Measurements from ENCODE around the gene DCAF5.

DCAF5 gene

DNA sequence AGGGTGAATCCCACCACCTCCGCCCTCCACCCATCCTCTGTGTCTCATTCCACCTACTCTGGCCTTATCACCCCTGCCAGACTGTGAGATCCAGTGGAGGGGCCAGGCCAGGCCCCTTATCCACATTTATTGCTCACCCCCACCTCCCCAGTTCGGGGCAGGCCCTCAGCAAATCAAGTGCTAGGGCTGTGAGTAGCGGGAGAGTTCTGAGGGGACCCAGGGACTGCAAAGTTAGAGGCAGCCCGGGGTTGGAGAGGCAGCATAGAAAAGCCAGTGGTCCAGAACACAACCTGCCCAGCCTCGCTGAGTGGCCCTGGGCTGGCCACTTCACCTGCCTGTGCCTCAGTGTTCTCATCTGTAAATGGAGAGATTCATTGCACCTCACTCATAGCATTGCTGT, 146.6 kb downstream of the DCAF5 start:
- TF ChIP-seq, protein P1, sequence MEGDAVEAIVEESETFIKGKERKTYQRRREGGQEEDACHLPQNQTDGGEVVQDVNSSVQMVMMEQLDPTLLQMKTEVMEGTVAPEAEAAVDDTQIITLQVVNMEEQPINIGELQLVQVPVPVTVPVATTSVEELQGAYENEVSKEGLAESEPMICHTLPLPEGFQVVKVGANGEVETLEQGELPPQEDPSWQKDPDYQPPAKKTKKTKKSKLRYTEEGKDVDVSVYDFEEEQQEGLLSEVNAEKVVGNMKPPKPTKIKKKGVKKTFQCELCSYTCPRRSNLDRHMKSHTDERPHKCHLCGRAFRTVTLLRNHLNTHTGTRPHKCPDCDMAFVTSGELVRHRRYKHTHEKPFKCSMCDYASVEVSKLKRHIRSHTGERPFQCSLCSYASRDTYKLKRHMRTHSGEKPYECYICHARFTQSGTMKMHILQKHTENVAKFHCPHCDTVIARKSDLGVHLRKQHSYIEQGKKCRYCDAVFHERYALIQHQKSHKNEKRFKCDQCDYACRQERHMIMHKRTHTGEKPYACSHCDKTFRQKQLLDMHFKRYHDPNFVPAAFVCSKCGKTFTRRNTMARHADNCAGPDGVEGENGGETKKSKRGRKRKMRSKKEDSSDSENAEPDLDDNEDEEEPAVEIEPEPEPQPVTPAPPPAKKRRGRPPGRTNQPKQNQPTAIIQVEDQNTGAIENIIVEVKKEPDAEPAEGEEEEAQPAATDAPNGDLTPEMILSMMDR (IDR thresholded peaks at IDR 0.05; ENCODE audit: low read length, missing control alignments), result no peak
- DNase-seq (ENCODE audit: low read depth), result no peak
- no peak overlapping the region for H3K4me3 ChIP-seq (replicated peaks; ENCODE audit: low read depth, low read length)

DNA sequence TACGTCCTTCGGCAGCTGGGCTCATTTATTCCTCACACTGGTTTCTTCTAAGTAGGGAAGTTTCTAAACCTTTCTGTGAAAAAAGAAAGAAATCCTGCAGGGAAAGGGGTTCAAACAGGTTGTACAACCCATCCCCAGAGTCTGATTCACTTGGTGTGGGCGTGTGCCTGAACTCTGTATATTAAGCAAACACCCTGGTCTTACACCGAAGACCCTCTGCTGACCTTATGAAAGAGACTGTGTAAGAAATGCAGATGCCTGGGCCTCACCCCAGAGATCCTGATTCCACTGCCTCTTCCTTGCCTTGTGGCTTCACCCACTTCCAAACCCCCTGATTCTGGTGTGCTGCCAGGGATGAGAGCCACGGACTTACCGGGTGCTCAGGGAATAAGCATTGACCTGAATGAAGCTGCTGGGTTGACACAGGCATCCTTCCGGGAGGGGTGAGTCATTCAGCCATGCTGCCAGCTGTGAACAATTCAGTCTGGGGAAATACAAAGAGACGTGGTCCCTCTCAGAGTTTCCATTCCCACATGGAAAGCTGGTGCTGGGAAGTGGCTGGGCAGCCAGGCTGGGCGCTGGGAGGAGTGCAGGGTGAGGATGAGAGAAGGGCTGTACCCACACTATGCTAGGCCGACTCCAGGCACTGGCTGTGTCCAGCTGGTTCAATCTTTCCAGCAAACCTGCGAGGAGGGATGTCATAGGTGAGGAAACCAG, 147.3 kb downstream of the DCAF5 start:
- TF ChIP-seq, protein P1 (IDR thresholded peaks at IDR 0.05; ENCODE audit: low read length, missing control alignments), result no peak
- peak; percentile 93 for DNase-seq (ENCODE audit: low read depth)
- H3K4me3 ChIP-seq (replicated peaks; ENCODE audit: low read depth, low read length), result no peak overlapping the region

DNA sequence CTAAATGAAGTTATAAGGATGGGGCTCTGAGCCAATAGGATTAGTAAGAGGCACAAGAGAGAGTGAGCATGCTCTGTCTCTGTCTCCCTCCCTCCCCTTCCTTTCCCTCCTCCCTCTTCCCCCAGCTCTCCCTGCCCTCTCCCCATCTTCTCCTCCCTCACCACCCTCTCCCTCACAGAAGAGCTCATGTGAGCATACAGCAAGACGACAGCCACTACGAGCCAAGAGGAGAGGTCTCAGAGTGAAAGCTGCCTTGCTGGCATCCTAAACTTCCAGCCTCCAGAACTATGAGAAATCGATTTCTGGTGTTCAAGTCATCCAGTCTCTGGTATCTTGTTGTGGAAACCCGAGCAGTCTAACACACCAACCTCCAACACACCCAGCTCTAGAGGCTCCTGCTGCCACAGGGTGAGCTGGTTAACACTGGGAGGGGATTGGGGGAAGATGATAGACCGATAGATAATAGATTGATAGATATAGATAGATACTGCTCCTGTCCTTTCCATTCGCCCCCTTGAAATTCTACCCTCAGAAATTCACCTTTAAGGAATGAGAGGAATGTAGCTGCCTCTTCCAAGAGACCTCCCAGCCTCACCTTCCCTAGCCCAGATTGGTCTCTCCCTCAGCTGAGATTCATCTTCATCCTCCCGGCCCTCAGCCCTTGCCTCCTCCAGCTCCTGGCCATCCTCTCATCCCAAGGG, 148.0 kb downstream of the DCAF5 start:
- TF ChIP-seq, protein P1 (IDR thresholded peaks at IDR 0.05; ENCODE audit: low read length, missing control alignments), result no peak
- peak; percentile 24 for DNase-seq (ENCODE audit: low read depth)
- H3K4me3 ChIP-seq (replicated peaks; ENCODE audit: low read depth, low read length), result no peak overlapping the region

DNA sequence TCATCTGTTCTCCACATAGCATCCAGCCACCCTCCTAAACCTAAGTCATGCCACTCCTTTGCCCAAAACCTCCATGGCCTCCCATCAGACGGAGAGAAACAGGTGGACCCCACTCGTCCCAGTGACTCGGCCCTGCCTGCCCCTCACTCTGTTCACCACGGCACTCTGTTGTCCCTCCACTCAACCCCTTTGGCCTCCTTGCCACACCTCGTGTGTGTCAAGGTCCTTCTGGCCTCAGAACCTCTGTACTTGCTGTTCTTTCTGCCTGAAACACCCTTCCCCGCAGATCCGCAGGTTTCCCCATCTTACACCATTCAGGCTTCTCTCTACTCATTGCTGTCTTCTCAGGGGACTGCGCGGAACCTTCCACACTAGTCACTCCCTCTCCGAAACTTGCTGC, 149.3 kb downstream of the DCAF5 start:
- no peak for DNase-seq (ENCODE audit: low read depth)
- H3K4me3 ChIP-seq (replicated peaks; ENCODE audit: low read depth, low read length), result no peak overlapping the region
- TF ChIP-seq, protein P1 (IDR thresholded peaks at IDR 0.05; ENCODE audit: low read length, missing control alignments), result no peak

DNA sequence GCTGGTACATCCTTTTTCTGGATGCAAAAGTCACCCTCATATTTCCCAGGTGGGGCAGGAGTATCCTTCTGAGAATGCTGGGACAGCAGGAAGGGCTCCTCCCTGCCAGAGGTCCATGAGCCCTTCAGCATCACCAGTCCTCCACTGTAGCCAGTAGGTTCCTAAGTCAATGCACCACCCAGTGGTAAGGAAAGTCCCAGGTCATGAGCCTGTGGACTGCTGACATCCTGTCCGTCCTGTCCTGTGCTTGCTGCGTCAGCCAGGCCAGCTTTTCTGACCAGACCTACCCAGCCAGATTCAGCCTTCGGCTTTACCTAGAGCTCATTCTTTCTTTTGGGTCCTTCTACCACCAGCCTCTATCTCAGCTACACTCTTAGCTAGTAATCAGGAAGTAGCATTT, 150.8 kb downstream of the DCAF5 start:
- no peak overlapping the region for H3K4me3 ChIP-seq (replicated peaks; ENCODE audit: low read depth, low read length)
- peak; percentile 29 for DNase-seq (ENCODE audit: low read depth)
- TF ChIP-seq, protein P1 (IDR thresholded peaks at IDR 0.05; ENCODE audit: low read length, missing control alignments), result peak; percentile 26

DNA sequence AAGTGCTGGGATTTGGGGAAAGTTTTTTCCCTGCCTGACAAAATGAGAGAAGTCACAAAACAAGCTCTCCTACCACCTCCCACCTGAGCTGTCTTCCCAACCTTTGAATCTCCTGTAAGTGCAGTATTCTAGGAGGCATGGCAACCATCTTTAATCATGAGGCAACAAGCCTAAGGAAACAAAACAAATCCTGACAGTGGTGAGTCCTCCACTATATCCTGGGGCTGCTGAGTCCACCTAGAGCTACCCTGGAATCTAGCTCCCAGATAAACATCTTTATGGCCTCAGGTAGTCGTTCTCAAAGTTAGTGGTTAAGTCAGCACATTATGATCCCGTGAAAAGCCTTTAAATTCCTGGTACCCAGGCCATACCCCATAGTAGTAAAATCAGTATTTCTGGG, 151.5 kb downstream of the DCAF5 start:
- no peak for DNase-seq (ENCODE audit: low read depth)
- TF ChIP-seq, protein P1 (IDR thresholded peaks at IDR 0.05; ENCODE audit: low read length, missing control alignments), result no peak
- no peak overlapping the region for H3K4me3 ChIP-seq (replicated peaks; ENCODE audit: low read depth, low read length)

Measured in fibroblast of pulmonary artery (primary cell).